ENCODE results near the gene MAGEA2.
"Not testable (repeated sequence)": the region's sequence is repeated elsewhere in the genome, so short reads cannot be mapped to it uniquely, and the experiment has no call there.

The MAGEA2 gene, protein sequence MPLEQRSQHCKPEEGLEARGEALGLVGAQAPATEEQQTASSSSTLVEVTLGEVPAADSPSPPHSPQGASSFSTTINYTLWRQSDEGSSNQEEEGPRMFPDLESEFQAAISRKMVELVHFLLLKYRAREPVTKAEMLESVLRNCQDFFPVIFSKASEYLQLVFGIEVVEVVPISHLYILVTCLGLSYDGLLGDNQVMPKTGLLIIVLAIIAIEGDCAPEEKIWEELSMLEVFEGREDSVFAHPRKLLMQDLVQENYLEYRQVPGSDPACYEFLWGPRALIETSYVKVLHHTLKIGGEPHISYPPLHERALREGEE

DNA sequence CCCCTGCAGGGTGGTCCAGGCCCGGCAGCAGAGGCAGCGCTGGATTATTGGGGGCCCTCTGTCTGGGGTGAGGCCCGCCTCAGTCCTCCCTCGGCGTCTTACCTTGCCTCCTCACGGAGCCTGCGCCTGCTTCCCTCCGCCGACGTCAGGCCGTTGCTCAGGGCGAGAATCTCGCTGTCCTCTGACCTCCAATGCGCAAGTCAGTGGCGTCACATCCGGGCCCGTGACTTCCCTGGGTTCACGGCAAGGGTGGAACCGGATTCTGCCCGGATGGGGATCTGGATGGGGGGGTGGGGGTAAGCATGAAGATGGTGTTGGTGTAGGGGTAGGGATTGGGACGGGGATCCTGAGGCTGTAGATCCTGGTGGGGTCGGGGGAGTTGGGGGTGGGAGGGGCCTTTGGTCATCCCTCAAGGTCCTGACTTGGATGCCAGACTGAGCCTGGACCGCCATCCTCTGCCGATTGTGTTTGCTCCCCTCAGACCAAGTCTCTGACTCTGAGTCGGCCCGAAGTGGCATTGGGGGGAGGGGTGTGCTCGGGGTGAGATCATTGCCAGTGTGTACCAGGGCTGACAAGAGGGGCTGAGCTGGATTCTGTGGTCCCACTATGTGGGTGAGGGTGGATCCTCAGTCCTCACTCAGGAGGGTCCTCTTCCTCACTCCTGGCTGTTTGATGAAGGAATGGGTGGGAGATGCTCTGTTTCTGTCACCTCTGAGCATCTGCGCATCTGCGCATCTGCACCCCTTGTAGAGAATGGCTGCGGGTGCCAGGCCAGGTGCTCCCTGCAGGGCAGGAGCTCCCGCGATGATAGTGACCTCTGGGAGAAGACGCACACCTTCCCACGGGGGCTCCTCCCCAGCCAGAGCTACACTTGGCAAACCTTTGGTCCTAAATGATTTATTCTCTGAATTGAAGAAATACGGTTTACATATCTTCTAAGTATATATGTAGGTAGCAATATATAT, at the start of gene MAGEA2:
TSS of gene MAGEA2 (minus strand) at position 157 of the 965 bp plus-strand sequence. CDS start 2,479 bp downstream, outside the sequence.
- DNase-seq (ENCODE audit: low read depth in 2 of 2) = not testable (repeated sequence)

DNA sequence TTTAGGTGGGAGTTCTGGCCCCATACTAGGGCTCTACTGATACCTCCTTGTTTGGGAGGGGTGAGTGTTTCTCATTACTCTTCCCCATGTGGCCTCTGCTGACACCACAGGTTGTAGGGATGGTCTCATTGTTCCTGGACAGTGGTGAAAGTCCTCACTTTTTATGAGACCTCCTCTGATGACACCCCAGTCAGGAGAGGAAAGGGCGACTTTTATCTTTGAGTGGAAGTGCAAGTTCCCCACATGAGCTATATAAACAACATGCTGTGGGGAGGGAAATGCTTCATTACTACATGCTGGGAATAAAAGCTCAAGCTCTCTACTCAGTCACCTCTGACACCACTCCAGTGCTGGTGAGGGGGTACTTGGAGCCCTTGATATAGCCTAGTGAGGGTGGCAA, 45.3 kb upstream of the MAGEA2 start:
- no peak for DNase-seq (ENCODE audit: low read depth in 2 of 2)

DNA sequence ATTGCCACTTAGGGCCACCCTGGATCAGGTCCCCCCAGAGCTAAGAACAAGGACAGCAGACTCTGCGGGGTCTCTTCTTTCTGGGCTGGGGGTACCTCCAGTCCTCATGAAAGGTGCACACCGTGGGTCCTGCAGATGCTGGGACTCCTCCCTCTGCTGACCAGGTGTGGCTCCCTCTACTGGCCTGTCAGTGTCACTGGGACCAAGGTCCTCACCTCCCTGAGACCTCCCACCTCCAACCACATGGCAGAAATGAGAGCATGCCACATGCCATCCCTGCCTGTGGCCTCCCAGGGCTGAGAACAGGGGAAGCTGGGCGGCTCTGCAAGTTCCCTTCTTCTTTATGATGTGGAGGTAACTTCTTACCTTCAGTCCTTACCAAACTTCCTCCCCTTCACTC, 33.4 kb upstream of the MAGEA2 start:
- not testable (repeated sequence) for DNase-seq (ENCODE audit: low read depth in 2 of 2)

DNA sequence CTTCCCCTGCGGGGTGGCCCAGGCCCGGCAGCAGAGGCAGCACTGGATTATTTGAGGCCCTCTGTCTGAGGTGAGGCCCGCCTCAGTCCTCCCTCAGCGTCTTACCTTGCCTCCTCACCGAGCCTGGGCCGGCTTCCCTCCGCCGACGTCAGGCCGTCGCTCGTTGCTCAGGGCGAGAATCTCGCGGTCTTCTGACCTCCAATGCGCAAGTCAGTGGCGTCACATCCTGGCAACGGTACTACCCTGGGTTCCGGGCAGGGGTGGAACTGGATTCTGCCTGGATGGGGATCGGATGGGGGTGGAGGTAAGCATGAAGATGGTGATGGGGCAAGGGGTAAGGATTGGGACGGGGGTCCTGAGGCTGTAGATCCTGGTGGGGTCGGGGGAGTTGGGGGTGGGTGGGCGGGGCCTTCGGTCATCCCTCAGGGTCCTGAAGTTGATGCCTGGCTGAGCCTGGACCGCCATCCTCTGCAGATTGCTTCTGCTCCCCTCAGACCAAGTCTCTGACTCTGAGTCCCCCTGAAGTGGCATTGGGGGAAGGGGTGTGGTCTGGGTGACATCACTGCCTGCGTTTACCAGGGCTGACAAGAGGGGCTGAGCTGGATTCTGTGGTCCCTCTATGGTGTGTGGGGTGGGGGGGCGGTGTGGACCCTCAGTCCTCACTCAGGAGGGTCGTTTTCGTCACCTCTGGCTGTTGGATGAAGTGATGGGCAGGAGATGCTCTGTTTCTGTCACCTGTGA, 16.1 kb upstream of the MAGEA2 start, which contains the start of gene MAGEA6:
TSS of gene MAGEA6 (minus strand) at position 141 of the 741 bp plus-strand sequence. CDS start 2,039 bp downstream, outside the sequence.
- DNase-seq (ENCODE audit: low read depth in 2 of 2) = not testable (repeated sequence)

DNA sequence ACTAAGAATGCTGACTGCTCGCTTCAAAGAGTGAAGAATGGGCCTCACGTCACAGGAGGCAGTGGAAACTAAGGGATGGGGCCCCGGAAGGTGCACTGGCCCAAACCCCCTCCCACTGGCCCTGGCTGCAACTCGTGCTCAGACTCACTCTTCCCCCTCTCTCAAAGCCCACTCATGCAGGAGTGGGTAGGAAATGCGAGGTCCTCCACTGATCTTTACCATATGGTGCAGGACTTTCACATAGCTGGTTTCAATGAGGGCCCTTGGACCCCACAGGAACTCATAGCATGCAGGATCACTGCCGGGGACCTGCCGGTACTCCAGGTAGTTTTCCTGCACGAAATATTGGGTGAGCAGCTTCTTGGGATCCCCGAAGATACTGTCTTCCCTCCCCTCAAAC, 12.9 kb upstream of the MAGEA2 start:
- not testable (repeated sequence) for DNase-seq (ENCODE audit: low read depth in 2 of 2)

DNA sequence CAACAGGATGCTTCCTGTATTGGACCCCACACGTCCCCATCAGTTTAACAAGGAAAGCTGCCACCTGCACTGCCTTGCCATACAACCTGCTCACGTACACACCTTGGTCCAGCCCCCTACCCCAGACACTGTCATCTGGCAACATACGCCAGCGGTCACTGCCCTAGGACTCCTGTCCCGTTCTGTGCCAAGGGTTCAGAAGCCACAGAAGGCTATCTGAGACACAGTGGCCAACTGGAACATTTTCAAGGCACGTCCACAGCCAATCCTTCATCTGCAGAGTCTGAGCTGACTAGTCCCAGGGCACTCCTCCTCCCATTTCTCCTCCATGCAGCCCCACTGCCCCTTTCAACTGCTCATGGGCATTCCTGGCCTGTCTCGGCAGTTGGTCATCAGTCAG, 7.9 kb upstream of the MAGEA2 start:
- DNase-seq (ENCODE audit: low read depth in 2 of 2) = not testable (repeated sequence)

DNA sequence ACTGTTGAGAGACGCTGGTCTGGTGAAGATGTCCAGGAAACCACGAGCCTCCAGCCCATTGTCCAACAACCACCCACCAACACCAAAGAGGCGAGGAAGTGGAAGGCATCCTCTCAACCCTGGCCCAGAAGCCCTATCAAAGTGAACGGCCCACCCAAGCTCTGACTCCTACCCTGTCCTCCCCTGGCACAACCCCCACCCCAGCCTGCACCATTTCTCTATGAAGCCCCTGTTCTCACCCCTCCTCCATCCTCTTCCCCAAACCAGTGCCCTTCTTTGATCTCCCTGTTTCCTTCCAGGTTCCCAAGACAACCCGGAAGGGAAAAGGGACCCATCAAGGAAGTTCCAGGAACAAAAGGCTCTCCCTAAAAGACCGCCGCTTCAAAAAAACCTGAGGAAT, 5.9 kb upstream of the MAGEA2 start:
- DNase-seq (ENCODE audit: low read depth in 2 of 2) = not testable (repeated sequence)

DNA sequence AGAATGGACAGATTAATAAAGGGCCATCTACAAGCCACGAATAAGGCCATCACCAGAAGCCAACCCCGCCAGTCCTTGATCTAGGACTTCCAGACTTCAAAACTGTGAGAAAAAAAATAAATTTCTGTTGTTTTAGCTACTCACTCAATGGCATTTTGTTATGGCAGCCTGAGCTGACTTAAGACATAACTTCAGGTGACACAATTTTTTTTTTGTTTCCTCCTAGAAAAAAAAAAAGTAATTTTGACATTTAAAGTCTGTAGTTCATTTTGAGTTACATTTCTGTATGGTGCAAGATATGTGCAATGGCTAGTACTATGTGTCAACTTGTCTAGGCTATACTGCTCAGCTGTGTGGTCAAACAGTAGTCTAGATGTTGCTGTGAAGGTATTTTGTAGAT, 5.3 kb upstream of the MAGEA2 start, which contains the start of gene CSAG3:
TSS of gene CSAG3 (plus strand) at position 301 of the 400 bp plus-strand sequence.
- not testable (repeated sequence) for DNase-seq (ENCODE audit: low read depth in 2 of 2)

DNA sequence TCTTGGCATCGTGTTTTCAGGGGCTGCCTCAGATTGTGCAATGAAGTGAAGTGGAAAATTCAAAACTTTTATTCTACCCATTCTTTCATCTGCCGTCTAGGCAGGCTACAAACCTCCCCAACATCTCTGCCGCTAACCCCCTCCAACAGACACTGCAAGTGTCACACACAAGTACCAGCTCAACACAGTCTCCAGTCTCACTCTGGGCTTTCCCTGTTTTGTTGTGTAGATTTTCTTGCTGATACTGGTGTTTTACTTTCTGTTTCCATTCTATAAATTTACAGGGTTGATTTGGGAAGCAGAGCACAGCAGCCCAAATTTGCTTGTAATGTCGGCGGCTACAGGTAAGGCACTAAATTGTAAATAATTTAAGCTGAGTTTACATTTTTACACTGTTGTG, 1.2 kb upstream of the MAGEA2 start:
- DNase-seq (ENCODE audit: low read depth in 2 of 2) = not testable (repeated sequence)

DNA sequence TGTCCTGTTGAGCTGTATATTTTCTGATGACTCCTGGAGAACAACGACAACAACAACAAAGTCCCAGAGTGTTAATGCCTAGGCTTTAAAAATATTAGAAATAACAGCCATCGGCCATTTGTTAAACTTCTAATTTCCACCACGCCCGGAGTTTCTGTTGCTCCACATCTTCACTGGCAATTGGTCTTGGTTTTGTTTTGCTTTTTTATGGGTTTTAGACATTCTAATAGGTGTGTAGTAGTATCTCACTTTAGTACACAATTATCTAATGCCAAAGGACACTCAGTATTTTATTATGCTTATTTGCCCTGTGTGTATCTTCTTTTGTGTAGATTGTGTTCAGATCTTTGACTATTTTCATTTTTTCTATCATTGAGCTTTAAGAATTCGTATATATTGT, 15.1 kb downstream of the MAGEA2 start:
- no peak for DNase-seq (ENCODE audit: low read depth in 2 of 2)

DNA sequence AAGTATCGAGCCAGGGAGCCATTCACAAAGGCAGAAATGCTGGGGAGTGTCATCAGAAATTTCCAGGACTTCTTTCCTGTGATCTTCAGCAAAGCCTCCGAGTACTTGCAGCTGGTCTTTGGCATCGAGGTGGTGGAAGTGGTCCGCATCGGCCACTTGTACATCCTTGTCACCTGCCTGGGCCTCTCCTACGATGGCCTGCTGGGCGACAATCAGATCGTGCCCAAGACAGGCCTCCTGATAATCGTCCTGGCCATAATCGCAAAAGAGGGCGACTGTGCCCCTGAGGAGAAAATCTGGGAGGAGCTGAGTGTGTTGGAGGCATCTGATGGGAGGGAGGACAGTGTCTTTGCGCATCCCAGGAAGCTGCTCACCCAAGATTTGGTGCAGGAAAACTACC, 17.1 kb downstream of the MAGEA2 start:
- DNase-seq (ENCODE audit: low read depth in 2 of 2) = not testable (repeated sequence)

DNA sequence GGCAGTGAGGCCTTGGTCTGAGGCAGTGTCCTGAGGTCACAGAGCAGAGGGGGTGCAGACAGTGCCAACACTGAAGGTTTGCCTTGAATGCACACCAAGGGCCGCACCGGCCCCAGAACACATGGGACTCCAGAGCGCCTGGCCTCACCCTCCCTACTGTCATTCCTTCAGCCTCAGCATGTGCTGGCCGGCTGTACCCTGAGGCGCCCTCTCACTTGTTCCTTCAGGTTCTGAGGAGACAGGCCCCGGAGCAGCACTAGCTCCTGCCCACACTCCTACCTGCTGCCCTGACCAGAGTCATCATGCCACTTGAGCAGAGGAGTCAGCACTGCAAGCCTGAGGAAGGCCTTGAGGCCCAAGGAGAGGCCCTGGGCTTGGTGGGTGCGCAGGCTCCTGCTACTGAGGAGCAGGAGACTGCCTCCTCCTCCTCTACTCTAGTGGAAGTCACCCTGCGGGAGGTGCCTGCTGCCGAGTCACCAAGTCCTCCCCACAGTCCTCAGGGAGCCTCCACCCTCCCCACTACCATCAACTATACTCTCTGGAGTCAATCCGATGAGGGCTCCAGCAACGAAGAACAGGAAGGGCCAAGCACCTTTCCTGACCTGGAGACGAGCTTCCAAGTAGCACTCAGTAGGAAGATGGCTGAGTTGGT, 17.7 kb downstream of the MAGEA2 start:
- DNase-seq (ENCODE audit: low read depth in 2 of 2) = no peak

DNA sequence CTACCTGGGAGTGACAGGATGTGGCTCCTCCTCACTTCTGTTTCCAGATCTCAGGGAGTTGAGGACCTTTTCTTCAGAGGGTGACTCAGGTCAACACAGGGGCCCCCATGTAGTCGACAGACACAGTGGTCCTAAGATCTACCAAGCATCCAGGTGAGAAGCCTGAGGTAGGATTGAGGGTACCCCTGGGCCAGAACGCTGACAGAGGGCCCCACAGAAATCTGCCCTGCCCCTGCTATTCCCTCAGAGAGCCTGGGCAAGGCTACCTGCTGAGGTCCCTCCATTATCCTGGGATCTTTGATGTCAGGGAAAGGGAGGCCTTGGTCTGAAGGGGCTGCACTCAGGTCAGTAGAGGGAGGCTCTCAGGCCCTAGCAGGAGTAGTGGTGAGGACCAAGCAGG, 18.5 kb downstream of the MAGEA2 start:
- no peak for DNase-seq (ENCODE audit: low read depth in 2 of 2)

DNA sequence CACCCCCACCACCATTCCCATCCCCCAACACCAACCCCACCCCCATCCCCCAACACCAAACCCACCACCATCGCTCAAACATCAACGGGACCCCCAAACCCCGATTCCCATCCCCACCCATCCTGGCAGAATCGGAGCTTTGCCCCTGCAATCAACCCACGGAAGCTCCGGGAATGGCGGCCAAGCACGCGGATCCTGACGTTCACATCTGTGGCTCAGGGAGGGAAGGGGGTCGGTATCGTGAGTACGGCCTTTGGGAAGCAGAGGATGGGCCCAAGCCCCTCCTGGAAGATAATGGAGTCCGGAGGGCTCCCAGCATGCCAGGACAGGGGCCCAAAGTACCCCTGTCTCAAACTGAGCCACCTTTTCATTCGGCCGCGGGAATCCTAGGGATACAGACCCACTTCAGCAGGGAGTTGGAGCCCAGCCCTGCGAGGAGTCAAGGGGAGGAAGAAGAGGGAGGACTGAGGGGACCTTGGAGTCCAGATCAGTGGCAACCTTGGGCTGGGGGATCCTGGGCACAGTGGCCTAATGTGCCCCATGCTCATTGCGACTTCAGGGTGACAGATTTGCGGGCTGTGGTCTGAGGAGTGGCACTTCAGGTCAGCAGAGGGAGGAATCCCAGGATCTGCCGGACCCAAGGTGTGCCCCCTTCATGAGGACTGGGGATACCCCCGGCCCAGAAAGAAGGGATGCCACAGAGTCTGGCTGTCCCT, 19.3 kb downstream of the MAGEA2 start:
- DNase-seq (ENCODE audit: low read depth in 2 of 2) = not testable (repeated sequence)

DNA sequence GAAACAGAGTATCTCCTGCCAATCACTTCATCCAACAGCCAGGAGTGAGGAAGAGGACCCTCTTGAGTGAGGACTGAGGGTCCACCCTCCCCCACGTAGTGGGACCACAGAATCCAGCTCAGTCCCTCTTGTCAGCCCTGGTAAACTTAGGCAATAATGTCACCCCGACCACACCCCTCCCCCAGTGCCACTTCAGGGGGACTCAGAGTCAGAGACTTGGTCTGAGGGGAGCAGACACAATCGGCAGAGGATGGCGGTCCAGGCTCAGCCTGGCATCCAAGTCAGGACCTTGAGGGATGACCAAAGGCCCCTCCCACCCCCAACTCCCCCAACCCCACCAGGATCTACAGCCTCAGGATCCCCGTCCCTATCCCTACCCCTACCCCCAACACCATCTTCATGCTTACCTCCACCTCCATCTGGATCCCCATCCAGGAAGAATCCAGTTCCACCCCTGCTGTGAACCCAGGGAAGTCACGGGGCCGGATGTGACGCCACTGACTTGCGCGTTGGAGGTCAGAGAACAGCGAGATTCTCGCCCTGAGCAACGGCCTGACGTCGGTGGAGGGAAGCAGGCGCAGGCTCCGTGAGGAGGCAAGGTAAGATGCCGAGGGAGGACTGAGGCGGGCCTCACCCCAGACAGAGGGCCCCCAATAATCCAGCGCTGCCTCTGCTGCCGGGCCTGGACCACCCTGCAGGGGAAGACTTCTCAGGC, 20.2 kb downstream of the MAGEA2 start, which contains the start of the genes CSAG1 and MAGEA12:
TSS of gene CSAG1 (minus strand) at position 461 of the 715 bp plus-strand sequence. CDS start 1,261 bp downstream, outside the sequence.
TSS of gene MAGEA12 (plus strand) at position 497 of the 715 bp plus-strand sequence. CDS start 2,405 bp downstream, outside the sequence.
- no peak for DNase-seq (ENCODE audit: low read depth in 2 of 2)

DNA sequence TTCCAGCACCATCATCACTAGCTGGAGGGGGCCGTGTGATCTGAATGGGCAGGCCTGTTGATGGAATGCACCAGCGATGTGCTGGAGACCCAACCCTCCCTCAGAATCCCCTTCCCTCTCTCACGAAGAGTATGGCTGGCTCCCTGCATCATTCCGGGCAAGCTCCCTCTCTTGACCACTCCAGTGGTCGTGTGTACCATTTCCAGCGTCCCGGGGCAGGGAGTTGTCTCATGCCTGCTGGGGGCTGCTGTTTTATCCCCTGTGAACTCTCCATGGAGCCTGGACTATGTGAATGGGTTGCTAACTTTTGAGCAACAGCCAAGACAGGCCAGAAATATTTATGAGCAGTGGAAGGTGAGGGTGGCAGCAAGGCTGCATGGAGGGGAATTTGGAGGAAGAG, 28.2 kb downstream of the MAGEA2 start:
- DNase-seq (ENCODE audit: low read depth in 2 of 2) = no peak

DNA sequence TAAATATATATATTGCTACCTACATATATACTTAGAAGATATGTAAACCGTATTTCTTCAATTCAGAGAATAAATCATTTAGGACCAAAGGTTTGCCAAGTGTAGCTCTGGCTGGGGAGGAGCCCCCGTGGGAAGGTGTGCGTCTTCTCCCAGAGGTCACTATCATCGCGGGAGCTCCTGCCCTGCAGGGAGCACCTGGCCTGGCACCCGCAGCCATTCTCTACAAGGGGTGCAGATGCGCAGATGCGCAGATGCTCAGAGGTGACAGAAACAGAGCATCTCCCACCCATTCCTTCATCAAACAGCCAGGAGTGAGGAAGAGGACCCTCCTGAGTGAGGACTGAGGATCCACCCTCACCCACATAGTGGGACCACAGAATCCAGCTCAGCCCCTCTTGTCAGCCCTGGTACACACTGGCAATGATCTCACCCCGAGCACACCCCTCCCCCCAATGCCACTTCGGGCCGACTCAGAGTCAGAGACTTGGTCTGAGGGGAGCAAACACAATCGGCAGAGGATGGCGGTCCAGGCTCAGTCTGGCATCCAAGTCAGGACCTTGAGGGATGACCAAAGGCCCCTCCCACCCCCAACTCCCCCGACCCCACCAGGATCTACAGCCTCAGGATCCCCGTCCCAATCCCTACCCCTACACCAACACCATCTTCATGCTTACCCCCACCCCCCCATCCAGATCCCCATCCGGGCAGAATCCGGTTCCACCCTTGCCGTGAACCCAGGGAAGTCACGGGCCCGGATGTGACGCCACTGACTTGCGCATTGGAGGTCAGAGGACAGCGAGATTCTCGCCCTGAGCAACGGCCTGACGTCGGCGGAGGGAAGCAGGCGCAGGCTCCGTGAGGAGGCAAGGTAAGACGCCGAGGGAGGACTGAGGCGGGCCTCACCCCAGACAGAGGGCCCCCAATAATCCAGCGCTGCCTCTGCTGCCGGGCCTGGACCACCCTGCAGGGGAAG, 39.5 kb downstream of the MAGEA2 start, which contains the start of gene MAGEA2B:
TSS of gene MAGEA2B (plus strand) at position 814 of the 973 bp plus-strand sequence. CDS start 2,479 bp downstream, outside the sequence.
- not testable (repeated sequence) for DNase-seq (ENCODE audit: low read depth in 2 of 2)

DNA sequence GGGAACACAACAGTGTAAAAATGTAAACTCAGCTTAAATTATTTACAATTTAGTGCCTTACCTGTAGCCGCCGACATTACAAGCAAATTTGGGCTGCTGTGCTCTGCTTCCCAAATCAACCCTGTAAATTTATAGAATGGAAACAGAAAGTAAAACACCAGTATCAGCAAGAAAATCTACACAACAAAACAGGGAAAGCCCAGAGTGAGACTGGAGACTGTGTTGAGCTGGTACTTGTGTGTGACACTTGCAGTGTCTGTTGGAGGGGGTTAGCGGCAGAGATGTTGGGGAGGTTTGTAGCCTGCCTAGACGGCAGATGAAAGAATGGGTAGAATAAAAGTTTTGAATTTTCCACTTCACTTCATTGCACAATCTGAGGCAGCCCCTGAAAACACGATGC, 40.4 kb downstream of the MAGEA2 start:
- not testable (repeated sequence) for DNase-seq (ENCODE audit: low read depth in 2 of 2)

Measured in activated CD8-positive, alpha-beta memory T cell treated with anti-CD3 and anti-CD28 coated beads for 4 hours (primary cell).